ENCODE measurements around the gene ERFE. TPM values are rescaled to one million over a fixed set of nuclear protein-coding genes. Genes with fewer than 3 reads are reported as not detected.
A peak's percentile ranks its signal among the peaks of the same experiment; 100 is the strongest.

The ERFE gene
- total RNA-seq, 2 experiments from 2014 or later = 0.99 to 1.0 TPM

DNA sequence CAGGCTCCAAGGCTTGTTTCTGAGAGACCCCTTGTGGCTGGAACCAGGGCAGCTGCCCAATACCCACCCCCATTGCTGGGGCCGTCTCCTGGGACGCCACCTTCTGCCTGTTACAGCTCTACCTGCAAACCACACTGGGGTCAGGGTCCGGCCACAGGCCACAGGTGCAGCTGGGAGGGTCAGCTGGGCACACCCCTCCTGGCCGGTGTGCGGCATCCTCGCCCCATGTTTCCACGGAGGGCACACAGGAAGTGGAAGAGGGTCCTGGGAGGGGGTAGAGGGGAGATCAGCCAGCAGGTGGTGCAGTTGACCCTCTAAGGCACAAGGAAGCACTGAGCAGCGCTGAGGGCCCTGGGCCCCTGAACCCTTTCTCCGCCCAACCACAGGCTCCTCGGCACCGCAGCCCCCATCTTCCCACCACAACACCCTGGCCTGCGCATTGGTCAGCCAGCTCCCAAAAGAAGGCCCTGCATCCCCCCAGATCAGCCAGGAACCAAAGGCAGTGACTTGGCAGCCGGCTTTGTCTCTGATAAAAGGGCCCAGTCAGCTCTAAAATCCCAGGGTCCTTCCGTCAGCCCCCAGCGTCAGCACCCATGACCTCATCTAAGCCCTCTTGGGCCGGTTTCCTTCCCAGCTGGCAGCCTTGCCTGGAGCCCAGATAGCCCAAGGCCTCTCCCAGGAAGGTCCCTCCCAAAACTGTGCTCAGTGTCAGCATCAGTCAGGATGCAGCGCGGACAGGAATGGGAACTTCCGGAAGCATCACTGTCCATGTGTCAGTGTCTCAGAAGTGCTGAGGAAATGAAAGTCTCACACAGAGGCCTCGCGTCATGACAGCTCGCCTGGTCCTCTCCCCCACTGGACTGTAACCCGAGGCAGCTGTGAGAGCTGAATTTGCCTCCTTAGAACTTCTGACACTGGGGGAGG lies 1.7 kb downstream of the ERFE start:
- POLR2A ChIA-PET = no interaction called here
- ATAC-seq (peak; percentile 52), DNase-seq (peak; percentile 65)
- Mint-ChIP-seq H3K9me3 (no peaks in the 10 kb centered on the region), H3K4me3 (no peak overlapping the region), H3K4me1 (ENCODE audit: low read depth) (peaks cover 11% of the 10 kb centered on the region), H3K27ac (no peak overlapping the region), H3K36me3 (ENCODE audit: low read depth) (no peaks in the 10 kb centered on the region), H3K27me3 (peaks cover 20% of the 10 kb centered on the region)
- TF ChIP-seq, protein P1, sequence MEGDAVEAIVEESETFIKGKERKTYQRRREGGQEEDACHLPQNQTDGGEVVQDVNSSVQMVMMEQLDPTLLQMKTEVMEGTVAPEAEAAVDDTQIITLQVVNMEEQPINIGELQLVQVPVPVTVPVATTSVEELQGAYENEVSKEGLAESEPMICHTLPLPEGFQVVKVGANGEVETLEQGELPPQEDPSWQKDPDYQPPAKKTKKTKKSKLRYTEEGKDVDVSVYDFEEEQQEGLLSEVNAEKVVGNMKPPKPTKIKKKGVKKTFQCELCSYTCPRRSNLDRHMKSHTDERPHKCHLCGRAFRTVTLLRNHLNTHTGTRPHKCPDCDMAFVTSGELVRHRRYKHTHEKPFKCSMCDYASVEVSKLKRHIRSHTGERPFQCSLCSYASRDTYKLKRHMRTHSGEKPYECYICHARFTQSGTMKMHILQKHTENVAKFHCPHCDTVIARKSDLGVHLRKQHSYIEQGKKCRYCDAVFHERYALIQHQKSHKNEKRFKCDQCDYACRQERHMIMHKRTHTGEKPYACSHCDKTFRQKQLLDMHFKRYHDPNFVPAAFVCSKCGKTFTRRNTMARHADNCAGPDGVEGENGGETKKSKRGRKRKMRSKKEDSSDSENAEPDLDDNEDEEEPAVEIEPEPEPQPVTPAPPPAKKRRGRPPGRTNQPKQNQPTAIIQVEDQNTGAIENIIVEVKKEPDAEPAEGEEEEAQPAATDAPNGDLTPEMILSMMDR (IDR thresholded peaks at IDR 0.05) = peak; percentile 60
- intact Hi-C loops (cut with micrococcal nuclease) = no loop called here
- CTCF ChIA-PET = interaction anchor here (0.9 to 1.7 kb wide), 6 partner anchors 8 to 104 kb away, joined by 3 to 6 read pairs (median 4); no protein-coding TSS in a partner anchor

DNA sequence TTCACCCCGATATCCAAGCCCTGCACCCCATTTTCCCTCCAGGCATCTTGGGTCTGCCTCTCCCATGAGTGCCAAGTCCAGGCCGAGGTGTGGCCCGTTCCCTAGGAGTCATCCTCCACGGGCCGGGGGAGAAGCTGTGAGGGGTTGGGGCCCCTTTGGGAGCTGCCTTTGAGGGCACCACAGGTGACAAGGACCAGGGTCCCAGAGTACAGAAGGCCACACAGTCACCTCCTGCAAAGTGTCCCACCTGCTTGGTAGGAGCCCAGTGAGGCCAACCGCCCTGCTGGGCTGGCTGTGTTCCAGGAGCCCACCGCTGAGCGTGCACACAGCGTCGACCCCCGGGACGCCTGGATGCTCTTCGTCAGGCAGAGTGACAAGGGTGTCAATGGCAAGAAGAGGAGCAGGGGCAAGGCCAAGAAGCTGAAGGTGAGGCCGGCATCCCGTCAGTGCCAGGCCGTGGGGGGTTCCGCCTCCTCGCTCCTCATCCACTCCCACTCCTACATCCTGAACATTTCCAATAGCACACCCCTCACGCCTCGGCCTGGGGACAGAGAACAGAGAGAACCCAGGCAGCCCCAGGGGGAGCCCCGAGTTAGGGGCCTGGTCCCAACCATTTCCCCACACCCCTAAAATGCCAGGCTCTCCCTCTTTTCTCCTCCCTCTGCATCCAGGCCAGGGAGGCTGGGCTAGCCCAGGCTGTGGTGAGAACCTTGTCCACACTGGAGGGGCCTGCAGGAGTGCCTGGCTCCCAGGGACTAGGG lies 2.7 kb downstream of the ERFE start:
- TF ChIP-seq, protein P1 (IDR thresholded peaks at IDR 0.05) = no peak
- Mint-ChIP-seq H3K27ac (no peak overlapping the region), H3K9me3 (no peaks in the 10 kb centered on the region), H3K36me3 (ENCODE audit: low read depth) (no peaks in the 10 kb centered on the region), H3K4me3 (no peak overlapping the region), H3K4me1 (ENCODE audit: low read depth) (peaks cover 11% of the 10 kb centered on the region), H3K27me3 (peaks cover 20% of the 10 kb centered on the region)
- ATAC-seq (no peak), DNase-seq (no peak)
- intact Hi-C loops (cut with micrococcal nuclease) = no loop called here
- ChIA-PET CTCF (interaction anchor here (0.9 to 1.7 kb wide), 5 partner anchors 9 to 103 kb away, joined by 3 to 6 read pairs (median 3); no protein-coding TSS in a partner anchor), POLR2A (no interaction called here)

DNA sequence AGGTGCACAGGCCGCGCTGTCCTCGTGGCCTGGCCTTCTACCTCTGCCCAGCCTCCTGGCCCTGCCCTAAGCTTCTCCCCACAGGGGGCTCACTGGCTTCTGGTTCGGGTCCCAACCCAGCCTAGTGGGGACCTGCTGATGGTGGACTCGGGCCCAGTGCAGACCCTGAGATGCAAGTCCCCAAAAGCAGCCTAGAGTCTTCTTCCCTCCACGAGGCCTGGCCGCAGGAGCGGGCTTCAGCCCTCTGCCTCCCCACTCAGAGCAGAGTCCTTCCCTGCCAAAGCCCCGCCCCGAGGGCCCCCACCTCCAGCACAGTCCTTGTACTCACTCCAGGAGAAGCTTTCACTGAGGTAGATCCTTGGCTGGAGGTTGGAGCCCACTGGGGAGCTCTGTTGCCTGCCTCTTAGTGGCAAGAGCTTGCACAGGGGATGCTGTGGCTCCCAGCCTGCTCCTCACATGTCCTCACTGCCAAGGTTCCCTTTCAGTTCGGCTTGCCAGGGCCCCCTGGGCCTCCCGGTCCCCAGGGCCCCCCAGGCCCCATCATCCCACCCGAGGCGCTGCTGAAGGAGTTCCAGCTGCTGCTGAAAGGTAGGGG lies 3.6 kb downstream of the ERFE start:
- peaks cover 11% of the 10 kb centered on the region for H3K4me1 Mint-ChIP-seq (ENCODE audit: low read depth)
- H3K4me3 Mint-ChIP-seq = no peak overlapping the region
- H3K9me3 Mint-ChIP-seq = no peaks in the 10 kb centered on the region
- no peak overlapping the region for H3K27ac Mint-ChIP-seq
- ChIA-PET POLR2A (no interaction called here), CTCF (interaction anchor here (0.9 to 1.0 kb wide), 2 partner anchors 16 to 101 kb away, joined by 4 read pairs; no protein-coding TSS in a partner anchor)
- ATAC-seq (no peak), DNase-seq (no peak)
- TF ChIP-seq, protein P1 (IDR thresholded peaks at IDR 0.05) = no peak
- intact Hi-C loops (cut with micrococcal nuclease) = no loop called here
- peaks cover 20% of the 10 kb centered on the region for H3K27me3 Mint-ChIP-seq
- H3K36me3 Mint-ChIP-seq (ENCODE audit: low read depth) = no peaks in the 10 kb centered on the region

DNA sequence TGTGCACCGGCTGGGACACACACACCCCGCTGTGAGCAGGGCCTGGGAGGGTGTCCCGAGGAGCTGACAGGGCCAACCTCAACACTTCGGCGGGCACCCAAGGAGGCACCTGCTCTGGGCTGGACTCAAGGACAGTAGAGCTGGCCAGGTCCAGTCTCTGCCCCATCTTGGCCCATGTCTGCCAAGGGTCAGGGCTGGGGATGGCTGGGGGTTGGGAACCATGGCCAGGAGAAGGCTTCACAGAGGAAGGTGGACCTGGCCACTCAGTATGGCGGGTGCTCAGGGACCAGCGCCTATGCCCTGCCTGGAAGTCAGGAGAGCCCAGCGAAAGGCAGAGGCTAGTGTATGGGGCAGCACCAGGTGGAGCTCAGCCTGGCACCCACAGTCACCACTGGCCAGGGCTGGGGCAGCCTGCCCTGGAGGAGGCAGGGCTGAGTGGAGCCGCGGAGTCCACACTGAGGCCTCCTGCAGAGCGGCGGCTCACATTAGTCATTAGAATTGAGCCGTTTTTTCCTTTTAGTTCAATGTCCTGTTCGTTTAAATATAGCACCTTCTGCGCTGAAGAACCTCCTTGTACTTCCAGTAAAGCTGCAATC lies 4.2 kb downstream of the ERFE start:
- H3K9me3 Mint-ChIP-seq = no peaks in the 10 kb centered on the region
- ChIA-PET CTCF (interaction anchor here (0.9 to 1.0 kb wide), 2 partner anchors 16 to 100 kb away, joined by 4 read pairs; no protein-coding TSS in a partner anchor), POLR2A (no interaction called here)
- no peak overlapping the region for H3K27ac Mint-ChIP-seq
- peaks cover 20% of the 10 kb centered on the region for H3K27me3 Mint-ChIP-seq
- peaks cover 11% of the 10 kb centered on the region for H3K4me1 Mint-ChIP-seq (ENCODE audit: low read depth)
- no peaks in the 10 kb centered on the region for H3K36me3 Mint-ChIP-seq (ENCODE audit: low read depth)
- TF ChIP-seq, protein P1 (IDR thresholded peaks at IDR 0.05) = no peak
- ATAC-seq (no peak), DNase-seq (no peak)
- intact Hi-C loops (cut with micrococcal nuclease) = no loop called here
- H3K4me3 Mint-ChIP-seq = no peak overlapping the region
